IPS-20b (cell line): ENCODE results near the gene MICOS13.
"Not testable (repeated sequence)": the region's sequence is repeated elsewhere in the genome, so short reads cannot be mapped to it uniquely, and the experiment has no call there.

Experiments used
- H3K27ac ChIP-seq: one replicate; pipeline ENCODE4 v1.5.1; 2013; ENCODE audit warnings: low read length
- H3K27me3 ChIP-seq: 2 replicates; pipeline ENCODE4 v1.6.1; 2013; ENCODE audit warnings: mild to moderate bottlenecking, low read length, inconsistent platforms; ENCODE audit not compliant: insufficient read depth
- H3K36me3 ChIP-seq: 2 replicates; pipeline ENCODE4 v1.6.1; 2013; ENCODE audit warnings: low read depth, mild to moderate bottlenecking, inconsistent platforms, low read length, moderate library complexity; ENCODE audit not compliant: insufficient read depth
- H3K4me1 ChIP-seq: 2 replicates; pipeline ENCODE4 v1.6.1; 2013; ENCODE audit warnings: mild to moderate bottlenecking, control low read depth, inconsistent platforms, low read length, moderate library complexity; ENCODE audit not compliant: insufficient read depth
- H3K4me3 ChIP-seq: 2 replicates; pipeline ENCODE4 v1.5.1; 2013; ENCODE audit warnings: mild to moderate bottlenecking, low read length, inconsistent platforms
- H3K9ac ChIP-seq: 2 replicates; pipeline ENCODE4 v1.6.1; 2013; ENCODE audit warnings: low read depth, mild to moderate bottlenecking, inconsistent platforms, low read length, moderate library complexity
- H3K9me3 ChIP-seq: 2 replicates; pipeline ENCODE4 v1.6.1; 2013; ENCODE audit warnings: mild to moderate bottlenecking, low read depth, low read length, inconsistent platforms; ENCODE audit not compliant: insufficient read depth

The MICOS13 gene

GRCh38 chr19:5711713-5712161, 31.4 kb upstream of the MICOS13 start:
- peaks cover 70% of the 10 kb centered on the region for H3K36me3 ChIP-seq
- no peaks in the 10 kb centered on the region for H3K27me3 ChIP-seq
- no peaks in the 10 kb centered on the region for H3K9me3 ChIP-seq
- H3K4me1 ChIP-seq, result no peaks in the 10 kb centered on the region
- H3K27ac ChIP-seq, result no peak overlapping the region
- H3K4me3 ChIP-seq, result no peak overlapping the region
- H3K9ac ChIP-seq, result no peak overlapping the region

GRCh38 chr19:5711025-5711424, 30.7 kb upstream of the MICOS13 start:
- peaks cover 74% of the 10 kb centered on the region for H3K36me3 ChIP-seq

DNA sequence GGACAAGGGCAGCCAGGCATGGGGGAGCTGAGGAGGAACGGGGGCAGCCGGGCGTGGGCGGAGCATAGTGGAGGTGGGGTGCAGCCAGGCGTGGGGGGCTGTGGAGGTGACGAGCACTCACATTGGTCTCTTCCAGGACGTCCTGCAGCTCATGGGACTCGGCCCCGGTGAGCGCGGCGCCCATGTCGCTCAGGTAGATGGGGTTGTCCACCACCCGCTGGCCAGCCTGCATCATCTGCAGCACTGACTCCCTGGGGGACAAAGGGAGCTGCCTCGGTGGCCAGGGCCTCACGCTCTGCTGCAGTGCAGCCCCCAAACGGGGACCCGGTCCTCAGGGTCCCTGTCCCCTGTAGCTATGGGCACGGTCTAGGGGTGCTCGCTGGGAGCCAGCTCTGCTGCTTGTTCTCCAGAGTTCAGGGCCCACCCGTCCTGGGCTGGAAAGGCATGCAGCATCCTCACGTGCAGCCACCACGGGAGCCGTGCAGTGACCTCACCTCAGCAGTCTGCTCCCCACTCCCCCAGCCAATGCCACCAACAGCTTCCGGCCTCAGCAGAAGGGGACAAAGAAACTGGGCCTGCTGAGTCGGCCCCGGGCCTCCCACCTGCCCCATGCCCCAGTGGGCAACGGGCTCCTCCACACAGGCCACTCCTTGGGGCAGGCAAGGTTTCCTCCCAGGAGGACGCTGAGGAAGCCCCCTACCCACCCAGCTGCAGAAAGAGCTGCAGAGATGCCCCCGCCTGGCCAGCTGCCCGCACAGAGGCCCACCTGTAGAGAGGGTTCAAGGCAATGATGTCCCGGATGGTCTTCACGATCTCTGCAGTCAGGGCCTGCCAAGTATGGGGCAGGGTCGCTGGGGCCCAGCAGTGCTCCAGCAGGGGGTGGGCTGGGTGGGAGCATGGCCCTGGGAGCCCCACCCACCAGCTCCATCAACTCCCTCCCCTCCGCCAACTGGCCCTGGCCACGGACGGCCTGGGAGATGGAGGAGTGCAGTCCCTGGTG, 27.6 kb upstream of the MICOS13 start:
- Histone ChIP-seq H3K9ac (no peak overlapping the region), H3K36me3 (peaks cover 86% of the 10 kb centered on the region), H3K4me1 (no peaks in the 10 kb centered on the region), H3K27ac (no peak overlapping the region), H3K9me3 (no peaks in the 10 kb centered on the region), H3K27me3 (no peaks in the 10 kb centered on the region), H3K4me3 (no peak overlapping the region)

More at GRCh38 chr19:5711025-5711424, 30.7 kb upstream of the MICOS13 start:
- Histone ChIP-seq H3K9ac (no peak overlapping the region), H3K4me3 (no peak overlapping the region), H3K27ac (no peak overlapping the region), H3K4me1 (no peaks in the 10 kb centered on the region), H3K27me3 (no peaks in the 10 kb centered on the region), H3K9me3 (no peaks in the 10 kb centered on the region)

- Histone ChIP-seq H3K4me3 (no peak overlapping the region), H3K36me3 (peaks cover 78% of the 10 kb centered on the region), H3K9me3 (no peaks in the 10 kb centered on the region), H3K9ac (no peak overlapping the region), H3K27ac (no peak overlapping the region), H3K27me3 (no peaks in the 10 kb centered on the region), H3K4me1 (no peaks in the 10 kb centered on the region)
Observed at GRCh38 chr19:5706876-5707573, 26.7 kb upstream of the MICOS13 start.

GRCh38 chr19:5705552-5705951, 25.2 kb upstream of the MICOS13 start:
- Histone ChIP-seq H3K4me3 (no peak overlapping the region), H3K36me3 (peaks cover 70% of the 10 kb centered on the region), H3K4me1 (no peaks in the 10 kb centered on the region), H3K27ac (no peak overlapping the region), H3K9ac (no peak overlapping the region), H3K27me3 (no peaks in the 10 kb centered on the region), H3K9me3 (no peaks in the 10 kb centered on the region)

- Histone ChIP-seq H3K36me3 (peaks cover 76% of the 10 kb centered on the region), H3K27ac (no peak overlapping the region), H3K4me1 (no peaks in the 10 kb centered on the region), H3K27me3 (no peaks in the 10 kb centered on the region), H3K4me3 (no peak overlapping the region), H3K9me3 (no peaks in the 10 kb centered on the region), H3K9ac (no peak overlapping the region)
Observed at GRCh38 chr19:5703819-5704818, 23.8 kb upstream of the MICOS13 start.

- H3K9ac ChIP-seq, H3K4me3 ChIP-seq, H3K27ac ChIP-seq, H3K27me3 ChIP-seq, H3K4me1 ChIP-seq, H3K9me3 ChIP-seq: not testable (repeated sequence)
- H3K36me3 ChIP-seq, result peaks cover 76% of the 10 kb centered on the region
Observed at GRCh38 chr19:5702053-5702410, 21.7 kb upstream of the MICOS13 start.

DNA sequence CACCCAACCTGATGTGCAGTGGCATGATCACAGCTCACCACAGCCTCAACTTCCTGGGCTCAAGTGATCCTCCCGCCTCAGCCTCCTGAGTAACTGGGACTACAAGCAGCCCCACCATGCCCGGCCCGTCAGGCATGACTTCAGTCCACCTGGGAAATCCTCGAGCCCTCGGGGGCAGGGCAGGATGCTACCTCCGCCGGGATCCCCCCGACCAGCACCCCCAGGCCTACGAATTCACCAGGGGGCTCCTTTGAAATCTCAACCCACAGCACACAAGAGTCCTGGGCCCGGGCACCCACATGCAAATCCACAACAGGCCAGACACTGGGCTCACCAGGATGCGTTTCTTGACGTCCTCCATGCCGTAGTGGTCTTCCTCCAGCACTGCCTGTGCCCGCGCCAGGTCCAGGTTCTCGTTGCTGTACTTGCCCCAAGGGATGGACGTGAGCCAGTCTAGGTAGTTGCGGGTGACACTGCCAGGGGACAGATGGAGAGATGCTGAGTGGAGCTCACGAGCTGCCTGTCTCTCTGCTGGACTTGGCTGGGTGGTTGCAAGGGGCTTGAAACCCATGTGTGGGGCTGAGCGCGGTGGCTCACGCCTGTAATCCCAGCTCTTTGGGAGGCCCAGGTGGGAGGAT, 20.3 kb upstream of the MICOS13 start:
- no peaks in the 10 kb centered on the region for H3K9me3 ChIP-seq
- H3K27me3 ChIP-seq, result no peaks in the 10 kb centered on the region
- H3K4me3 ChIP-seq, result no peak overlapping the region
- H3K4me1 ChIP-seq, result no peaks in the 10 kb centered on the region
- peaks cover 76% of the 10 kb centered on the region for H3K36me3 ChIP-seq
- H3K9ac ChIP-seq, result no peak overlapping the region
- no peak overlapping the region for H3K27ac ChIP-seq

DNA sequence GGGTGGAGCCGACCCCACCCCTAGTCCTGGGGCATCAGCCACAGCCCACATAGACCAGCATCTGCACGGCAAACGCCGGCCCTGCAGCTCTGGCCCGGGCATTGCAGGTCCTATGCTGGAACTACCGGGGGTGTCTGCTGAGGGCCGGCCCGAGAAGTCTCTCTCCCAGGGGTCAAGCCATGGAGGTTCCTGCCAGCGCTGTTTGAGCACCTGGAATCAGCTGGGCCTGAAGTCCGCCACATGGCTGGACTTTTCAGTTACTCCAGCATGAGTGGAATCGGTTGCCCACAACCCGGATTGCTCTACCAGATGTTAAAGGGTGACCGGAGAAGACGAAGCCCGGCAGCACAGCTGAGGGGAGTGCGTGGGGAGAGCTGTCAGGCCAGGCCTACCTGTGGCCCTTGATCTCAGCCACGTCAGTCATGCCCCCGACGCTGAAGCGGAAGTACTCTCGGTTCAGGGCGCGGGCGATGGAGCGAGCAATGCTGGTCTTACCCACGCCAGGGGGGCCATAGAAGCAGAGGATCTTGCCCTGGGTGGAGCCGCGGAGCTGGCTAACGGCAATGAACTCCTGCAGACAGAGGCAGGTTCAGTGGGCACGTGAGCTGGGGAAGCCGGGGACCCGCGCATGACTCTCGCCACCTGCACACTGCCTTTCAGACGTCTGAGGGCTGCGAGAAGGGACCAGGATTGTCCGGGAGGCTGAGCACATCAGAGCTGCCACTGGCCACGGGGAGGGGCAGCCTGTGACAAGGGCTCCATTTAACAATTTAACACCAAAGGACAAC, 18.5 kb upstream of the MICOS13 start:
- Histone ChIP-seq H3K36me3 (peaks cover 76% of the 10 kb centered on the region), H3K9me3 (no peaks in the 10 kb centered on the region), H3K4me1 (no peaks in the 10 kb centered on the region), H3K9ac (no peak overlapping the region), H3K27me3 (no peaks in the 10 kb centered on the region), H3K4me3 (no peak overlapping the region), H3K27ac (no peak overlapping the region)

- Histone ChIP-seq H3K27ac (no peak overlapping the region), H3K36me3 (peaks cover 76% of the 10 kb centered on the region), H3K4me3 (no peak overlapping the region), H3K4me1 (no peaks in the 10 kb centered on the region), H3K9me3 (no peaks in the 10 kb centered on the region), H3K9ac (no peak overlapping the region), H3K27me3 (no peaks in the 10 kb centered on the region)
Observed at GRCh38 chr19:5697890-5698634, 17.7 kb upstream of the MICOS13 start.
